Right lobe of liver (tissue), 4 donors: ENCODE measurements around the gene NLRP5.

Experiments used
- POLR2A ChIP-seq: fragments of 450-650 bp; IDR thresholded peaks from one replicate; pipeline ENCODE4 v1.6.1; 2017; ENCODE audit warnings: antibody characterized with exemption, mild to moderate bottlenecking
- TF ChIP-seq, protein P1 (sequence below), 4 donors: fragments of 200-600 bp in 3 of 4; fragments of 450-650 bp in 1 of 4; IDR thresholded peaks; one replicate each; pipeline versions ENCODE4 v1.5.1 to v1.8.0; 2016 to 2022; ENCODE audit warnings: antibody characterized with exemption in 4 of 4, mild to moderate bottlenecking in 2 of 4
- donor health status: DM: no; HTN: no; CAD: no.
- donor health status: DM: no; HTN: no; CAD: no.
- donor health status: DM: no; HTN: yes; CAD: no.

DNA sequence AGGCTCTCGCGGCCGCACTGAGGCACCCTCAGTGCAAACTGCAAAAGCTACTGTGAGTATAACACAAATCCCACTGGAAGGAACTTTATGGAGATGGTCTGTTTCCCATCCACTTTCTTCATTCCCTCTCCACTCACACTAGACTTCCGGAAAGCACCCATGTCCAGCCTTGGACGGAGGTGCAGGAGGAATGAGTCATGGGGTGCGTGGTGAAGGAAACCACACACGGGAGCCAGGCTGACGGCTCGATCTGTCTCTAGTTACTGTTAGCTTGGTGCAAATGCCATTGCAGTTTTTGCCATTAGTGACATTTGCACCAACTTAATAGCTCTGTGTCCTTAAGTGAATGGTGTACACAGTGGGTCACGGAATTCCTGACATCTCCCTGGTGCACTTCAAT, 24.4 kb upstream of the NLRP5 start:
- TF ChIP-seq, protein P1, sequence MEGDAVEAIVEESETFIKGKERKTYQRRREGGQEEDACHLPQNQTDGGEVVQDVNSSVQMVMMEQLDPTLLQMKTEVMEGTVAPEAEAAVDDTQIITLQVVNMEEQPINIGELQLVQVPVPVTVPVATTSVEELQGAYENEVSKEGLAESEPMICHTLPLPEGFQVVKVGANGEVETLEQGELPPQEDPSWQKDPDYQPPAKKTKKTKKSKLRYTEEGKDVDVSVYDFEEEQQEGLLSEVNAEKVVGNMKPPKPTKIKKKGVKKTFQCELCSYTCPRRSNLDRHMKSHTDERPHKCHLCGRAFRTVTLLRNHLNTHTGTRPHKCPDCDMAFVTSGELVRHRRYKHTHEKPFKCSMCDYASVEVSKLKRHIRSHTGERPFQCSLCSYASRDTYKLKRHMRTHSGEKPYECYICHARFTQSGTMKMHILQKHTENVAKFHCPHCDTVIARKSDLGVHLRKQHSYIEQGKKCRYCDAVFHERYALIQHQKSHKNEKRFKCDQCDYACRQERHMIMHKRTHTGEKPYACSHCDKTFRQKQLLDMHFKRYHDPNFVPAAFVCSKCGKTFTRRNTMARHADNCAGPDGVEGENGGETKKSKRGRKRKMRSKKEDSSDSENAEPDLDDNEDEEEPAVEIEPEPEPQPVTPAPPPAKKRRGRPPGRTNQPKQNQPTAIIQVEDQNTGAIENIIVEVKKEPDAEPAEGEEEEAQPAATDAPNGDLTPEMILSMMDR (IDR thresholded peaks at IDR 0.05): no peak
- TF ChIP-seq POLR2A: no peak
